Adrenal gland (tissue), 12 donors: ENCODE measurements around the gene RAD51B. TPM values are rescaled to one million over a fixed set of nuclear protein-coding genes. Genes with fewer than 3 reads are reported as not detected.

Experiments
- DNase-seq, 7 donors: peaks; one replicate each; pipeline ENCODE4 v3.0.0-alpha.2; 2019 to 2020
- H3K27ac ChIP-seq, 5 donors: fragments of 200-600 bp; sonication (generic) in 4 of 5; 1 replicate in 3 of 5; 2 replicates in 2 of 5; pipeline versions ENCODE4 v1.5.1 to v1.8.0; 2016 to 2020; ENCODE audit warnings: mild to moderate bottlenecking in 1 of 5
- H3K27me3 ChIP-seq: fragments of 200-600 bp; 2 replicates; pipeline ENCODE4 v1.8.0; 2021
- H3K36me3 ChIP-seq, 2 donors: fragments of 200-600 bp; replicated peaks in 1 of 2; 1 replicate in 1 of 2; 2 replicates in 1 of 2; pipeline versions ENCODE4 v1.5.1 to v1.8.0; 2018 to 2022
- H3K4me1 ChIP-seq, 2 donors: fragments of 200-600 bp; replicated peaks in 1 of 2; 1 replicate in 1 of 2; 2 replicates in 1 of 2; pipeline versions ENCODE4 v1.5.1 to v1.8.0; 2018 to 2021
- H3K4me3 ChIP-seq, 4 donors: fragments of 200-600 bp; sonication (generic) in 3 of 4; one replicate each; pipeline ENCODE4 v1.5.1; 2016 to 2018
- H3K9me3 ChIP-seq, 3 donors: fragments of 200-600 bp; sonication (generic) in 1 of 3; replicated peaks in 1 of 3; 1 replicate in 2 of 3; 2 replicates in 1 of 3; pipeline versions ENCODE4 v1.5.1 to v1.8.0; 2016 to 2021
- CTCF ChIP-seq, 6 experiments: fragments of 450-650 bp in 4 of 6; fragments of 200-600 bp in 2 of 6; sonication (generic) in 1 of 6; IDR thresholded peaks; 1 replicate in 5 of 6; 2 replicates in 1 of 6; pipeline versions ENCODE4 v1.5.1 to v1.8.0; 2016 to 2021; ENCODE audit warnings: antibody characterized with exemption in 6 of 6, mild to moderate bottlenecking in 2 of 6, moderate library complexity in 1 of 6
- POLR2A ChIP-seq, 2 donors: fragments of 450-650 bp; IDR thresholded peaks; one replicate each; pipeline ENCODE4 v1.6.1; 2017; ENCODE audit warnings: antibody characterized with exemption in 2 of 2, mild to moderate bottlenecking in 2 of 2, moderate library complexity in 1 of 2
- WGBS, 4 donors: extraction: QIAGEN DNeasy Blood & Tissue Kit in 2 of 4; methylation state at CpG; one replicate each; pipeline versions ENCODE4 v1.1.5 to v1.1.7; 2013 to 2017; 5-methylcytosine and 5-hydroxymethylcytosine counted together
- intact Hi-C, 2 donors: fragments of 100-400 bp; cut with DNase I; formaldehyde crosslinking; loops; one replicate each; pipeline versions ENCODE4 v1.14.1 to v1.15.0; 2022 to 2023
- polyA plus RNA-seq, 3 donors: library from polyadenylated mRNA; stranded (reverse); fragments of 200-250 nt in 2 of 3; fragments of 350-450 nt in 1 of 3; fragmentation: Illumina TruSeq in 1 of 3; extraction: RNeasy Lipid Tissue Mini Kit (QIAGEN cat#74804) in 1 of 3; gene quantifications; one replicate each; pipeline ENCODE4 v1.2.3, GENCODE V29; 2013 to 2014
- total RNA-seq, 9 donors: library from RNA; depleted of rRNA in 4 of 9; stranded (reverse); fragments of >200 nt in 4 of 9; fragments of 120-200 nt in 1 of 9; fragmentation: NEBNext Ultra II Directional in 1 of 9; extraction: Animal tissue kit (Norgen Biotek cat#: 25700) in 1 of 9; gene quantifications; one replicate each; pipeline versions ENCODE4 v1.1.0 to v1.2.4, GENCODE V29; 2013 to 2023
- donor health status: healthy with polysubstance abuse.
- donor health status: Bipolar disorder and iron deficiency.
- donor health status: DM: yes; HTN: yes; CAD: no.
- donor health status: DM: no; HTN: no; CAD: no.
- donor health status: DM: no; HTN: no; CAD: no.
- donor health status: DM: yes; HTN: yes; CAD: no.

Gene RAD51B
- total and polyA plus RNA-seq, 12 donors: 2.3 to 24.6 (median 12.4) TPM

GRCh38 chr14:68246074-68246785 lies 426.7 kb downstream of the RAD51B start:
- H3K4me3 ChIP-seq: no peak overlapping the region
- H3K9me3 ChIP-seq: no peaks in the 10 kb centered on the region
- peaks cover 43 to 77% of the 10 kb centered on the region in 2 donors for H3K4me1 ChIP-seq
- intact Hi-C loops: loop anchor here (5.0 to 10.0 kb wide), 3 partner anchors 101 to 304 kb away; no protein-coding TSS in a partner anchor
- no peaks in the 10 kb centered on the region for H3K27me3 ChIP-seq
- TF ChIP-seq CTCF (IDR thresholded peaks at IDR 0.05) (no peak), POLR2A (IDR thresholded peaks at IDR 0.05) (peak in 1 of 2 donors; percentile 13)
- peak overlapping the region; percentile 28 to 88 (median 79) for H3K27ac ChIP-seq
- 25 to 38% (median 27%) methylated on average over 3 of the region's 3 CpGs for WGBS, 4 donors
- H3K36me3 ChIP-seq: no peaks in the 10 kb centered on the region
- DNase-seq: peak in 2 of 7 donors; percentile 41 to 49

- Histone ChIP-seq H3K27ac (peak overlapping the region; percentile 28 to 88 (median 79)), H3K4me3 (no peak overlapping the region), H3K4me1 (peaks cover 43 to 77% of the 10 kb centered on the region in 2 donors), H3K36me3 (no peaks in the 10 kb centered on the region), H3K27me3 (no peaks in the 10 kb centered on the region), H3K9me3 (no peaks in the 10 kb centered on the region)
- WGBS, 4 donors: 57 to 68% (median 61%) methylated on average over 2 of the region's 2 CpGs
- intact Hi-C loops: loop anchor here (5.0 to 10.0 kb wide), 3 partner anchors 102 to 304 kb away; no protein-coding TSS in a partner anchor
- DNase-seq: no peak
- TF ChIP-seq CTCF (IDR thresholded peaks at IDR 0.05) (no peak), POLR2A (IDR thresholded peaks at IDR 0.05) (no peak)
Observed at GRCh38 chr14:68246786-68247105, 427.2 kb downstream of the RAD51B start.

- Histone ChIP-seq H3K27ac (peak overlapping the region in 4 of 5 donors; percentile 43 to 88 (median 78)), H3K4me1 (peaks cover 43 to 77% of the 10 kb centered on the region in 2 donors), H3K27me3 (no peaks in the 10 kb centered on the region), H3K9me3 (no peaks in the 10 kb centered on the region), H3K36me3 (no peaks in the 10 kb centered on the region), H3K4me3 (no peak overlapping the region)
- TF ChIP-seq CTCF (IDR thresholded peaks at IDR 0.05) (no peak), POLR2A (IDR thresholded peaks at IDR 0.05) (no peak)
- 68 to 76% (median 73%) methylated on average over 3 of the region's 3 CpGs for WGBS, 4 donors
- no peak for DNase-seq
- intact Hi-C loops: loop anchor here (5.0 to 10.0 kb wide), 3 partner anchors 102 to 305 kb away; no protein-coding TSS in a partner anchor
Observed at GRCh38 chr14:68247274-68247673, 427.7 kb downstream of the RAD51B start.

- no peaks in the 10 kb centered on the region for H3K36me3 ChIP-seq
- intact Hi-C loops: loop anchor here (2.0 to 10.0 kb wide), 5 partner anchors 103 to 571 kb away; no protein-coding TSS in a partner anchor
- no peaks in the 10 kb centered on the region for H3K27me3 ChIP-seq
- peaks cover 43 to 77% of the 10 kb centered on the region in 2 donors for H3K4me1 ChIP-seq
- no peaks in the 10 kb centered on the region for H3K9me3 ChIP-seq
- peak overlapping the region in 4 of 5 donors; percentile 31 to 88 (median 60) for H3K27ac ChIP-seq
- no peak overlapping the region for H3K4me3 ChIP-seq
- WGBS, 4 donors: 24 to 29% (median 28%) methylated on average over 4 of the region's 4 CpGs
- DNase-seq: peak in 6 of 7 donors; percentile 32 to 64 (median 44)
- TF ChIP-seq CTCF (IDR thresholded peaks at IDR 0.05) (no peak), POLR2A (IDR thresholded peaks at IDR 0.05) (no peak)
Observed at GRCh38 chr14:68247676-68248268, 428.2 kb downstream of the RAD51B start.
